ENCODE data around the gene SLAMF7.

The SLAMF7 gene

DNA sequence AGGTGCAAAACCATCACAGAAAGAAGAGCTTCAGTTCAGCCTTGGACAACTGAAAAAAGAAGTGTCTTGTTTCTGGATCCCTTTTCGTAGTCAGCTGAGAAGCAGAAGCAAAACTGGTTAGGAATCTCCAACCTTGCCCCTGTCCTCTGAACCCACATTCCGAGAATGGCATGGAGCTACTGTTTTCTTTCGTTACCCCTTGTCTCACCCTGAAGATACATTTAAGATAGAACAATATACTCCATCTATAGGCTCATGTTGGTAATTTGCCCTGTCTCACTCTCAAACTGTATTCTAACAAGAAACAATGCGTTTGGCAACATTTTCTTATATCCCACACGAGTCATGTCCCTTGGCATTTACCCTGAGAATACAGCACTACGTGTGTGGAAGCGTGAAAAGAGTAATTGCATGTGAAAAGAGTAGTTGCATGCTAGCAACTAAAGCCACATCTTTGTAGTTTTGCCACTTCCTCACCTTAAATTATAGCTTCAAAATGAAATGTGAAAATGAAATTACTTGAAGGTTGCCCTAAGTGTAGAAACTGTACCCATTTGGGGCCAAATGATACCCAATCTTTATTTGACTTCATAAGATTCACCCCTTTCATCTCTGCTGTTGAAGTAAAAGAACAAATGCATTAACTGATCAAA is 5.3 kb downstream of the SLAMF7 start:
- intact Hi-C loops (cut with DNase I) = no loop called here
- no peak for DNase-seq

DNA sequence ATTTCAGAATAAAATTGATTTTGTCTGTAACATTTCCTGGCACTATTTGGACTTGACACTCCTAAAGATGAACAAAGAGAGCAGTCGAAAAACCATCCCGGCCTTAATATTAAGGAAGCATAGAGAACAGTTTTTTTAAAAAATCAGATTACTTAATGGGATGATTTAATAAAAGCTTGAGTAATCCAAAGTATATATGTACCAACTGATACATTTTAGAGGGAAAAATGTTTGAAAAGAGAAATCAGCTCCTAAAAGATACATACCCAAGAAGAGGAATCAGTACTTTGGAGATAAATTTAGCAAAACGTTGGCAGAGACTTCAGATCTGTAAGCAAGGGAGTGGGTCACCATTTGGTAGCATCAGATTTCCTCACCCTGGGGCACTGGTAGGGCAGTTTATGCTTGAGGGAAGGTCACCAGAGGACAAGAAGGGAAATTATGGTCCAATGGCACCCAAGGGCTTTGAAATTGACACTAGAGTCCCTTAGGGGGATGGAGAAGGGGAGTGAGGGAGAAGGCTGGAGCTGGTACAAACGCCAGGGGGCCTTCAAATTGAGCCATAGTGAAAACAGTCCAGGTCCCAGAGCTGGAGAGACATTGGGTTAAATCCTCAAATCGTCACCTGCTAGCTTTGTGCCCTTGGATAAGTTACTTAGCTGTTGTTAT is 5.9 kb downstream of the SLAMF7 start:
- intact Hi-C loops (cut with DNase I) = no loop called here
- no peak for DNase-seq

DNA sequence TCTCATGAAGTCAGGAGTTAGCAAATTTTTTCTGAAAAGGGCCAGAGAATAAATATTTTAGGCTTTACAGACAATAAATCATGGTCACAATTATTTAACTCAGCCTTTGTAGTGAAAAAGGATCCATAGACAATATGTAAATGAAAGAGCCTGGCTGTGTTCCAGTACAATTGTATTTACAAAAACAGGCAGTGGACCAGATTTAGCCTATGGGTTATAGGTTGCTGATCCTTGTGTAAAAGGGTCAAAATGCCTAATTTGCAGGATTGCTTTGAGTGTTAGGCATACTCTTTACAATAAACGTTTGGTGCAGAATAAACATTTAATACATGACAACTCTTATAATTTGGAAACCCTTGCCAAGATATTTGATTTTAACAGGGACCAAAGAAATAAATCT is 6.5 kb downstream of the SLAMF7 start:
- intact Hi-C loops (cut with DNase I) = no loop called here
- no peak for DNase-seq

DNA sequence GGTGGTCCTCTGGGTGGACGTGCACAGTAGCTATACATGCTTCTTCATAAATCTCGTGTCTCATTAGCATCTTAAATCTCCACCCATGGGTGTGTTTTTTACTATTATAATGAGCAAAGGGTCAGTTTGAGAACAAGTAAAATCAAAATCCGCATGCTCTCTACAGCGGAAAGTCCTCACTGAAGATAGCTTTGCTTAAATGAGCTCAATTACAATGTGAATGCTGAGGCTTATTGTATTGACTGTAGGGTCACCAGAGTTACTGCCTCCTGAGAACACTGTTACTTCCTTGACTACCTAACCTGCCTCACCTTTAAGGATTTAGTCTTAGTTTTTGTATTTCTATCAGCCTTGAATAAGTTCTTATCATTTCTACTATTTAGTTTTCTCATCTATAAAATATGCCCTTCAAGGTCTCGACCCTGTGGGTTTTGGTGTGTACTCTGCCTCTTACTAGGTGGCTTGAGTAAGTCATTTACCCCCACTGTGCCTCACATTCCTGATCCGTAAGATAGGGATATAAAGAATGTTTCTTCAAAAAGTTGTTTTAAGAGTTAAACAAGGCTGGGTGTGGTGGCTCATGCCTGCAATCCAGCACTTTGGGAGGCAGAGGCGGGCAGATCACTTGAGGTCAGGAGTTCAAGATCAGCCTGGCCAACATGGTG is 7.9 kb downstream of the SLAMF7 start:
- DNase-seq = no peak
- intact Hi-C loops (cut with DNase I) = no loop called here

DNA sequence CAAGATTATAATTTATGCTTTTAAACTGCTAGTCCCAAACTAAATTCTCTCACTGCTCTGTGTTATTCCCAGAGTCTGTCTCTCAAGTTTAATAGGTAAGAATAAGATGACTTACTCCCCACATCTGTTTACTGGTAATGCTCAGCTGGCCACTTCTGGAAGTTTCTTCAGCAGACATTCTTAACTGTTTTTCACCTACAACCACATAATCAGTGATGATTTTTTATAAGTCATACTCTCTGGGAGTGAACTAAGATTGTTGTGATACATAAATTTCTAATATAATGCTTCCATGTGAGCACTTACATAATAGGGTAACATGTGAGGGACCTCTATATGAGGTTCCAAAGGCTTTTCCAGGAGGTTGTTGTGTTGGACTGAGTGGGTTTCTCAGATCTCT is 8.7 kb downstream of the SLAMF7 start:
- intact Hi-C loops (cut with DNase I) = no loop called here
- no peak for DNase-seq

DNA sequence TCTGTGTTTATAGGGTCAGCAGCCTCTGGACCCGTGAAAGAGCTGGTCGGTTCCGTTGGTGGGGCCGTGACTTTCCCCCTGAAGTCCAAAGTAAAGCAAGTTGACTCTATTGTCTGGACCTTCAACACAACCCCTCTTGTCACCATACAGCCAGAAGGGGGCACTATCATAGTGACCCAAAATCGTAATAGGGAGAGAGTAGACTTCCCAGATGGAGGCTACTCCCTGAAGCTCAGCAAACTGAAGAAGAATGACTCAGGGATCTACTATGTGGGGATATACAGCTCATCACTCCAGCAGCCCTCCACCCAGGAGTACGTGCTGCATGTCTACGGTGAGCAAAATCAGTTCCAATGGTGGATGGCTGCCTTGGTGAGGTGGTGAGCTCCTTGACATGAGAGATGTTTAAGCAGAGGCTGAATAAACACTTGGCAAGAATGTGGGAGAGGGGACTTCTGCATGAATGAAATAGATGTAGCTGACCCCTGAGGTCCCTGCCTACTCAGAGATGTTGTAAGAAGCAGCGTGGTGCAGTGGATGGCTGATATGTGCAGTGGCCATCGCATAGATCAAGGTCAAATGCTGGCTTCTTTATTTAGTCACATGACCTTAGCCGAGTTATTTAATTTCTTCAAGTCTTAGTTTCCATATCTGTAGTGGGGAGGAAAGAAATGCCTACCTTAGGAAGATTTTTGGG is 9.3 kb downstream of the SLAMF7 start:
- DNase-seq = no peak
- intact Hi-C loops (cut with DNase I) = no loop called here

DNA sequence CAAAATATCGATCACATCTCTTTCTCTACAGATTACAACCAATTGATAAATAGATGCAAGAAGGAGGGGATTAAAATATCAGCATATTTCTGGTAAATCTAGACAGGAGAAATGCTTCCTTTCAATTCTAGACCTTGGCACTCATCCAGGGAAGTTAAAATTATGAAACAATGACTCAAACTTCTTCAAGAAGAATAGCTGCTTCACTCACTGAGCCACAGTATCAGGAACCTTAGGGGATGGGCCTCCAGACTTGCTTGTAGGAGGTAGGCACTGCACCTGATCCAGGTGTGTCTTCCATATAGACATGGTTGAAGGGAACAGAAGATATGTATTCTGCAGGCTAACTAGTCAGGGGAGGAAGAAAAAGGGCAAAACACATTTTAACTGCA is 9.8 kb downstream of the SLAMF7 start:
- intact Hi-C loops (cut with DNase I) = no loop called here
- no peak for DNase-seq

DNA sequence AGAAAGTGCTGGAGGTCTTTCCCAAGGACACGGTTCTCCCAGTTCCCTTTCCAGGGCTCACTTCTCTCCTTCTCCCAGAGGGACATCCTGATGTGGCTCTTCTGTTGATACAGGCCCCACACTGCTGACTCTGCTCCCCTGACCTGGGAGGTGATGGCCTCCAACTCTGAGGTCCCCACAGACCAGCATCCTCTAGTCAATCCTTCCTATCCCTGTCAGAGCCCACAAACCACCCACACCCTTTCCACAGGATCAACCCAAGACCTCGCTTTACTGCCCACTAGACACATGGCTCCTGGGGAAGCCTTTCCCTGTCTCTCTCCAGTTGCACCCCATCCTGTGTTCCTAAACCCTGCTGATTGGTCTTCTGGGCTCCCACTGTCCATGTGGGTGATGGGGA is 11.6 kb downstream of the SLAMF7 start:
- DNase-seq = no peak
- intact Hi-C loops (cut with DNase I) = no loop called here

DNA sequence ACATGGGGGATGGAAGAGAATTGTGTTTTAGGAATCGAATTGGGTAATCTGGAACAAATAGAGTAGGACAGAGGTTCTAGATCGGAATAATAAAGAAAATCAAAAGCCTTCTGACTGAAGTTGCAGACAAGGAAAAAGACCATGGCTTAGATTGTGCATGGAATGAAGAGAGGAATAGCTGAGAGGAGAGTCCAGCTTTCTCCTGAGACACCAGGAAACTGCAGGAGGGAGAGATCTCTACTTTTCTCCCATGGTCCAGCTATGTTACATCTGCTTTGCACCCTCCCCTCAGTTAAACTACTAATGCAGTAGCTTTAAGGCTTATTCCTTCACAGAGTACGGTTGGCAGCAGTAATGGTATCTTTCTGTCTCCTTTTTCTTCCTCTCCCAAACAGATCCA is 13.4 kb downstream of the SLAMF7 start:
- intact Hi-C loops (cut with DNase I) = no loop called here
- no peak for DNase-seq

DNA sequence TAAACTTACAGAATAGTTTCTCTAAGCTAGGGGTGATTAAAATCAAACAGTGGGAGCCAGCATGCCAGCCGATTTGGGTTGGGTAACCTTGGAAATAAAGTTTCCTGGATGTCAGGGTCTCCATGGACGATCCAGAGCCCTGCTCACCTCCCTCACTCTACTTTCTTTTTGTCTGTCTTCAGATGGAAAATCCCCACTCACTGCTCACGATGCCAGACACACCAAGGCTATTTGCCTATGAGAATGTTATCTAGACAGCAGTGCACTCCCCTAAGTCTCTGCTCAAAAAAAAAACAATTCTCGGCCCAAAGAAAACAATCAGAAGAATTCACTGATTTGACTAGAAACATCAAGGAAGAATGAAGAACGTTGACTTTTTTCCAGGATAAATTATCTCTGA is 13.9 kb downstream of the SLAMF7 start:
- intact Hi-C loops (cut with DNase I) = no loop called here
- DNase-seq = no peak

DNA sequence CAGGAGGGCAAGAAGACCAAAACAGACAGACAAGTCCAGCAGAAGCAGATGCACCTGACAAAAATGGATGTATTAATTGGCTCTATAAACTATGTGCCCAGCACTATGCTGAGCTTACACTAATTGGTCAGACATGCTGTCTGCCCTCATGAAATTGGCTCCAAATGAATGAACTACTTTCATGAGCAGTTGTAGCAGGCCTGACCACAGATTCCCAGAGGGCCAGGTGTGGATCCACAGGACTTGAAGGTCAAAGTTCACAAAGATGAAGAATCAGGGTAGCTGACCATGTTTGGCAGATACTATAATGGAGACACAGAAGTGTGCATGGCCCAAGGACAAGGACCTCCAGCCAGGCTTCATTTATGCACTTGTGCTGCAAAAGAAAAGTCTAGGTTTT is 14.5 kb downstream of the SLAMF7 start:
- intact Hi-C loops (cut with DNase I) = no loop called here
- no peak for DNase-seq

DNA sequence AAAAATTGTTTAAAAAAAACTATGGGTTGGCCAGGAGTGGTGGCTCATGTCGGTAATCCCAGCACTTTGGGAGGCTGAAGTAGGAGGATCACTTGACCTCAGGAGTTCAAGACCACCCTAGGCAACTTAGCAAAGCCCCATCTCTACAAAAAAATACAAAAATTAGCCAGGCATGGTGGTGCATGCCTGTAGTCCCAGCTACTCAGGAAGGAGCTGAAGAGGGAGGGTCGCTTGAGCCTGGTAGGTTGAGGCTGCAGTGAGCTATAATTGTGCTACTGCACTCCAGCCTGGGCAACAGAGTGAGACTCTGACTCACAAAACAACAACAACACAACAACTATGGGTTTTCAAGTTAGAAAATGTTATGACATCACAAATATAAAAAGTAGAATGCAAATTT is 16.4 kb downstream of the SLAMF7 start:
- intact Hi-C loops (cut with DNase I) = no loop called here
- DNase-seq = no peak

DNA sequence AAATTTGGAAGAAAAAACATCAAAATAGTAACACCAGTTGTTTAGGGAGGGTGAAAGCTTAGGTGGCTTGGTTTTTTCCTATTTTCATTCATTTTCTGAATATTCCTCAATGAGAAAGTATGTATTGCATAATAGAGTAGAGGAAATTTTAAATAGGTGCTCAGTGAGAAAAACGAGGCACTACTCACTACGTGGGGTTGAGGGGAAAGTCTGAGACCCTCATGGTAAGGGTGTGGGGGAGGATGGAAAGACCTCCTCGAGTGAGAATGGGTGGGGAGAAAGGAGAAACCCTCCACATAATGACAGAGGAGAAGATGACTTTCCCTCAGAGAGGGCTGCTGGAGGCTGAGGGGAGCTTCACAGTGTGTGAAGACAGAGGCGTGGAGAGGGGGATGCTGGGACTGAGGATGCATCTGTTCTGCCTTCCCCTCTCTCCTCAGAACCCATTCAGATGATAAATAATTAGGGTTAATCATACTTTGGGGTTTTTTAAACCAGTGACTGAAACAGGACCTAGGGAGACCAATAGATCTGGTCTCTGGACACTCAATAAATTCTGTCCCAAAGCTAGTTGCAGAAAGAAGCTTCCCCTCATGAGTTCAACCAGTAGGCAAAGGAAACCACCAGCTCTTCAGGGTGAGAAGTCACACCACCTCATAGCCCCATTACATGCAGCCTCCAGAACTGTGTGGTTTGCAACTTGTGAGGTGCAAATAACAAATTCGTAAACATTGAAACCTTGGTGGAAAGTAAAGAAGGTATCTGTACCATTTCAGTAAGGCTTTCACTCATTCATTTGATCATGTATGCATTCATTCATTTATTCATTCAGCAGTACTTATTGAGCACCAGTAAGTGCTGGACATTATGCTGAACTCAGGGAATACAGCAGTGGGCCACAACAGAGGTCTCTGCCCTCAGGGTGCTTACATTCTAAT is 17.1 kb downstream of the SLAMF7 start:
- intact Hi-C loops (cut with DNase I) = no loop called here
- DNase-seq = no peak

DNA sequence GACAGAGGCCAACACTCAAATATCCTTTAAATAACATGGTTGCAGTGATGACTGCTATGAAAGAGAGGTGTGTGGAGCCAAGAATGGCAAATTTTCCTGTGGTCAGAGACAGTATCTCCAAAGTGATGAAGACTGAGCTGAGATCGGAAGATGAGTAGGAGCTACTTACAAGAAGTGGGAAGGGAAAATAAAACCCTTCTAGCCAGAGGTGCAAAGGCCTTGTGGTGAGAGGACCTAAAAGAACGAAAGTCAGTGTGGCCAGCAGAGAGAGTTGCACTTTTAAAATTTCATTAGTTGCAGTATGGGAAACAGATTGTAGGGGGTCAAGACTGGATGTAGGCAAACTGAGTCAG is 17.8 kb downstream of the SLAMF7 start:
- intact Hi-C loops (cut with DNase I) = no loop called here
- DNase-seq = no peak

DNA sequence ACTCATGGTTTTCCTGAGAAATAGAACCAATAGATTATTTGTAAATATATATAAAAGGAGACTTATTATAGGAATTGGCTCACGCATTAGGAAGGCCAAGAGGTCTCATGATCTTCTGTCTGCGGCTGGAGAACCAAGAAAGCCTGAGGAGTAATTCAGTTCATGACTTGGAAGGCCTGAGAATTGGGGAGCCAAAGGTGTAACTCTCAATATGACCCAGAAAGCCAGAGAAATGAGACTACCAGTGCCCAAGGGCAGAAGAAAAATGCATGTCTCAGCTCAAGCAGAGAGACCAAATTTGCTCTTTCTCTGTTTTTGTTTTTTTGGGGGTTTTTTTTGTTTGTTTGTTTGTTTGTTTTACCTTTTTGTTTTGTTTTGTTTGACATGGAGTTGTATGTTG is 19.5 kb downstream of the SLAMF7 start:
- intact Hi-C loops (cut with DNase I) = no loop called here
- no peak for DNase-seq

DNA sequence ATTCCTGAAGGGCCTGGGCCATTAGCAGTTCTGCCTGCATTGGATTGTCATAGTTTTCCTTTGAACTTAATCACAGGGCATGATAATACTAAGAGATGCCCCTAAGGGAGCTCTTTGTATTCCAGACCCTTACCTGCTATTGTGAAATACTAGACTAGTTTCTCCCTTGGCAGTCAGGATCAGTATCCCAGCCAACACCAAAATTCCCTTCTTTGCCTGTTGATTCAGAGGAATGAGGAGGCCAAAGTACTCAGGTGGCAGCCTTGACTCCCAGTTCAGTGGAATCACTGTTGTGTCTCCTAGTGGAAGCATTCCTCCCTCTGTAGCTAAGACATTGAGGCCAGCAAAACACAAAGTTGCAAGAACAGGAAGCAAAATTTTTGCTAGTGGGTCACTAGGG is 20.7 kb downstream of the SLAMF7 start:
- no peak for DNase-seq
- intact Hi-C loops (cut with DNase I) = no loop called here

DNA sequence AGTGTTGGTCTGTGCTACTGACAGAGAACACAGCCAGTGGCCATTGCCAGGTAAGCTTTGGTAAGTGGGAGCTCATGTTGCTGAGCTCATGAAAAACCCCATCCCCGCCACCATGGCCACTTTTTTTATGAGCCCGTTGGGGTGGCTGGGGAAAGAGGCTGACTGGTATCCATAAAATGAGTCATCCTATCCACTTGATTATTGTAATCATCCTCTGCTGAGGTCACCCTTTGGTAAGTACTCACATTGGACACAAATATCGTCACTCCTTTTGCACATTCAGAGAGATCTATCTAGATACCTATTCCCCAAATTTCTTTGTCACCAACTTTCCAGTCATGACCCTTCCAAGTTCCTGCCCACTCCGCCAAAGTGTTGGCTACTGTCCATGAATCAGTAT is 22.0 kb downstream of the SLAMF7 start:
- intact Hi-C loops (cut with DNase I) = no loop called here
- DNase-seq = no peak

DNA sequence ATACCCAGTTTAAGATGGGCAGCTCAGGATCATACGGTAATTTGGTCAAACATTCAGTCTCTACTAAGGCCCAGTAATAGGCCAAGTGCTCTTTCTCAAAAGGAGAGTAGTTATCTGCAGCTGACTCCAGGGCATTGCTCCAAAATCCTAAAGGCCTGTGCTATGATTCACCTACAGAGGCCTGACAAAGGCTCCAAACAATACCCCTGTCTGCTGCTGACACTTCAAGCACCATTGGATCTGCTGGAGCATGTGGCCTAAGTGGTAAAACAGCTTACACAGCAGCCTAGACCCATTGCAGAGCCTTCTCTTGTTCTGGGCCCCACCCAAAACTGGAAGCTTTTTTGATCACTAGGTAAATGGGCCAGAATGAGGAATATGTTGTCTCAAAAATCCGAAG is 22.8 kb downstream of the SLAMF7 start:
- intact Hi-C loops (cut with DNase I) = no loop called here
- DNase-seq = no peak

DNA sequence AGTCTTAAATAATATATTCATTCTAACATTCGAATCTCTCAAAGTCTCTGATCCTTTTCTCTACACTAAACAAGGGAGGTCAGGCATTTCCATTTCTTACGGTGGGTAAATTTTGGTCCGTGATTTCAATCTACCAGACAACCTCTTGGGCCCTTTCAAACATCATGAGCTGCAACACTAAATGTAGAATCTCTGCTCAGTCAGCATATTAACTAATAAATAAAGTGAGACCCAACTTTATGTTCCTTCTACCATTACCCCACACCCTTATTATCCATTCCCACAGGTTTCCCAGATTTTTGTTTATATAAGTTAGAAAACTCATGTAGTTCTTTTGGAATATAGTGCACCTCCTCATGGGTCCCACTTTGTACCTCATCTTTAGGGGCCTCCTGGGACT is 24.9 kb downstream of the SLAMF7 start:
- intact Hi-C loops (cut with DNase I) = no loop called here
- DNase-seq = no peak

DNA sequence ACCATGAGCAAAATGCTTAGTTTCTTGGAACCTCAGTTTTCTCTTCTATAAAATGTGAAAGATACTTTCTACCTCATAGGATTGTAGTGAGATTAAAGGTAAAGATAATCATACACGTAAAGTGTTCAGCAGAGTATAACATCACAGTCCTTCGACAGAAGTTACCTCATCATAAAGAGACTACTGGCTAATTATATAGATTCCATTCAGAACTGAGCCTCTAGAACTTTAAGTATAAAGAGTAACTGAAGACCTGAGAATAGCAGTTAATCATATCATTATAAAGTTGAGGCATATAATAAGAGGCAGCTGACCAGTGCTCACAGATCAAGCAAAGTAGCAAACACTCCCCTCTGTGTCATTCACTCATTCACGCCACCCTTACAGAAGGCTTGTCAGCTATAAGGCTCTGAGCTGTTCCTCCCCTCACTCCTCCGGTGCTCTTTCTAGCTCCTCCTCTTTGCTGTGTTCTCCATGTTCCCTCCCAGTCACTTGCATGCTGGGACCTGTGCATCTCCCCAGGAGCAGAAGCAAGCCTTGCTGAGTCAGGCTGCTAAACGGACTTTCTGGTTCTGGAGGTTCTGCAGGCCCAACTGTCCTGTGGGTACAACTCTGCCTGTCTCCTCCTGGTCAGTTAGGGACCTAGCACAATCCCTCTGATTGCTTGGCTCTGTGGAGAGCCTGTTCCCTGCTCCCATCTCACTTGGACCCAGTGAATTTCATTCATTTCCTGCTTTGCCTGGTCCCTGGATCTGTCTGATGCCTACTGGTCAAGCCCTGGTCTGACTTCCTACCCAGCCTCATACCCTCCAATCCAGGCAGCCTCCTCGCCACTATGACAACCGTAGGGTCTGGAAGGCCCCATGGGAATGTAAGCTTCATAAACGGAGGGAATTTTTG is 28.6 kb downstream of the SLAMF7 start:
- DNase-seq = no peak
- intact Hi-C loops (cut with DNase I) = no loop called here

Measured in posterior cingulate gyrus (tissue), 11 donors.